G401 (cell line): ENCODE measurements around the gene KIAA0930. TPM values are rescaled to one million over a fixed set of nuclear protein-coding genes. Genes with fewer than 3 reads are reported as not detected.
A peak's percentile ranks its signal among the peaks of the same experiment; 100 is the strongest.
"Not testable (repeated sequence)": the region's sequence is repeated elsewhere in the genome, so short reads cannot be mapped to it uniquely, and the experiment has no call there.

Source experiments
- DNase-seq: peaks from one replicate; pipeline ENCODE4 v3.0.0-alpha.2; 2015; ENCODE audit warnings: low spot score
- in situ Hi-C: cut with HindIII; loops from 2 replicates; pipeline ENCODE4 v1.10.0; 2016; ENCODE audit warnings: low sequenced_read_pairs, mixed read lengths
- total RNA-seq: library from RNA; depleted of rRNA; stranded (reverse); fragments of >200 nt; shearing (Covaris generic); gene quantifications from 2 replicates; pipeline ENCODE4 v1.2.3, GENCODE V29; 2014

KIAA0930 gene
- total RNA-seq, 1 experiment from 2014 or later, result 71.4 TPM

- DNase-seq, result no peak
- in situ Hi-C loops, result no loop called here
These were observed 24.8 kb upstream of the KIAA0930 start for GRCh38 chr22:45265535-45265934.

- peak; percentile 46 for DNase-seq
- in situ Hi-C loops, result no loop called here
These were observed 23.0 kb upstream of the KIAA0930 start for GRCh38 chr22:45263463-45264269.

GRCh38 chr22:45262931-45263462, 22.3 kb upstream of the KIAA0930 start:
- in situ Hi-C loops, result no loop called here
- no peak for DNase-seq

- in situ Hi-C loops, result no loop called here
- DNase-seq, result no peak
These were observed 21.7 kb upstream of the KIAA0930 start for GRCh38 chr22:45262195-45262930.

- in situ Hi-C loops, result no loop called here
These were observed 20.9 kb upstream of the KIAA0930 start for GRCh38 chr22:45261407-45262088.

GRCh38 chr22:45260395-45260759, 19.7 kb upstream of the KIAA0930 start:
- in situ Hi-C loops, DNase-seq: not testable (repeated sequence)

More at GRCh38 chr22:45261407-45262088, 20.9 kb upstream of the KIAA0930 start:
- no peak for DNase-seq

- in situ Hi-C loops, result no loop called here
These were observed 19.2 kb upstream of the KIAA0930 start for GRCh38 chr22:45259754-45260394.

GRCh38 chr22:45257941-45258340, 17.2 kb upstream of the KIAA0930 start:
- in situ Hi-C loops, DNase-seq: not testable (repeated sequence)

More at GRCh38 chr22:45259754-45260394, 19.2 kb upstream of the KIAA0930 start:
- no peak for DNase-seq

- no peak for DNase-seq
- in situ Hi-C loops, result no loop called here
These were observed 14.1 kb upstream of the KIAA0930 start for GRCh38 chr22:45254789-45255278.

GRCh38 chr22:45254388-45254787, 13.7 kb upstream of the KIAA0930 start:
- in situ Hi-C loops, result no loop called here
- DNase-seq, result no peak

GRCh38 chr22:45253039-45253641, 12.4 kb upstream of the KIAA0930 start:
- no peak for DNase-seq
- in situ Hi-C loops, result no loop called here

GRCh38 chr22:45251825-45252224, 11.1 kb upstream of the KIAA0930 start:
- in situ Hi-C loops, result no loop called here
- DNase-seq, result no peak

GRCh38 chr22:45248832-45249561, 8.3 kb upstream of the KIAA0930 start:
- in situ Hi-C loops, result no loop called here
- DNase-seq, result no peak

- no peak for DNase-seq
- in situ Hi-C loops, result no loop called here
These were observed 5.6 kb upstream of the KIAA0930 start for GRCh38 chr22:45246060-45246985.

GRCh38 chr22:45244916-45245315, 4.2 kb upstream of the KIAA0930 start:
- in situ Hi-C loops, result no loop called here
- DNase-seq, result no peak

- no peak for DNase-seq
- in situ Hi-C loops, result no loop called here
These were observed 2.1 kb upstream of the KIAA0930 start for GRCh38 chr22:45242778-45243191.
